ENCODE data around the gene DVL2.

- TF ChIP-seq CTCF (IDR thresholded peaks at IDR 0.05; ENCODE audit: extremely low read depth in 1 of 2, insufficient read depth in 1 of 2, low read depth in 1 of 2, low read length in 2 of 2) = no peak
- TF ChIP-seq POLR2AphosphoS5 (IDR thresholded peaks at IDR 0.05; ENCODE audit: insufficient read depth, low read depth, low read length) = no peak
Observed at GRCh38 chr17:7235693-7236665, 1.7 kb upstream of the DVL2 start.

Measured in endothelial cell of umbilical vein (primary cell).